ENCODE measurements around the gene ACSS3.

DNA sequence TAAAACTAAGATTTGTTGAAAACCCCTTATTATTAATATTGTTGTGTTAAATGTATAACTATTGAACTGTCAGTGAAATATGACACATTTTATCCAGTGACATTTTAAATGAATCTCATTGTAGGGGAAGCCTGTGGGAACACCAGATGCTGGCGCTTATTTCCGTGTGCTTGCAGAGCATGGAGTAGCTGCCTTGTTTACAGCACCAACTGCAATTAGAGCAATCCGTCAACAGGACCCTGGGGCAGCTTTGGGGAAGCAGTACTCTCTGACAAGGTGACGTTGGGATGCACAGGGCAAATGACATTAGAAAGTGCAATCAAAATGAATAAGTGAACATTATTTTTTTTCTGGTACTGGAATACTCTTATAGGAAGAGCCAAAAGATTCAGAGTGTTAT, 96.8 kb downstream of the ACSS3 start:
- TF ChIP-seq, protein P1, sequence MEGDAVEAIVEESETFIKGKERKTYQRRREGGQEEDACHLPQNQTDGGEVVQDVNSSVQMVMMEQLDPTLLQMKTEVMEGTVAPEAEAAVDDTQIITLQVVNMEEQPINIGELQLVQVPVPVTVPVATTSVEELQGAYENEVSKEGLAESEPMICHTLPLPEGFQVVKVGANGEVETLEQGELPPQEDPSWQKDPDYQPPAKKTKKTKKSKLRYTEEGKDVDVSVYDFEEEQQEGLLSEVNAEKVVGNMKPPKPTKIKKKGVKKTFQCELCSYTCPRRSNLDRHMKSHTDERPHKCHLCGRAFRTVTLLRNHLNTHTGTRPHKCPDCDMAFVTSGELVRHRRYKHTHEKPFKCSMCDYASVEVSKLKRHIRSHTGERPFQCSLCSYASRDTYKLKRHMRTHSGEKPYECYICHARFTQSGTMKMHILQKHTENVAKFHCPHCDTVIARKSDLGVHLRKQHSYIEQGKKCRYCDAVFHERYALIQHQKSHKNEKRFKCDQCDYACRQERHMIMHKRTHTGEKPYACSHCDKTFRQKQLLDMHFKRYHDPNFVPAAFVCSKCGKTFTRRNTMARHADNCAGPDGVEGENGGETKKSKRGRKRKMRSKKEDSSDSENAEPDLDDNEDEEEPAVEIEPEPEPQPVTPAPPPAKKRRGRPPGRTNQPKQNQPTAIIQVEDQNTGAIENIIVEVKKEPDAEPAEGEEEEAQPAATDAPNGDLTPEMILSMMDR (IDR thresholded peaks at IDR 0.05; ENCODE audit: extremely low read depth in 1 of 2, insufficient read depth in 1 of 2, low read depth in 1 of 2, low read length in 2 of 2) = no peak
- no peak for TF ChIP-seq POLR2A (IDR thresholded peaks at IDR 0.05; ENCODE audit: low read depth, low read length)
- TF ChIP-seq EZH2 (IDR thresholded peaks at IDR 0.05; ENCODE audit: borderline replicate concordance, low read depth, low read length, severe bottlenecking) = no peak

All from endothelial cell of umbilical vein (primary cell).